Measurements from ENCODE around the gene NTRK3. TPM values are rescaled to one million over a fixed set of nuclear protein-coding genes. Genes with fewer than 3 reads are reported as not detected.

Gene NTRK3
- polyA plus RNA-seq, 1 donor from 2014 or later = 42.7 TPM

- H3K9ac ChIP-seq (ENCODE audit: low read length) = no peak overlapping the region
- H3K27me3 ChIP-seq (ENCODE audit: insufficient read depth, low read depth, low read length) = no peaks in the 10 kb centered on the region
- no peak overlapping the region for H3K4me2 ChIP-seq (ENCODE audit: low read length)
- no peaks in the 10 kb centered on the region for H3K9me2 ChIP-seq (ENCODE audit: insufficient read depth, low read length)
- H3F3A ChIP-seq (ENCODE audit: insufficient read depth, low read length, poor library complexity, severe bottlenecking) = no peaks in the 10 kb centered on the region
- H3K79me2 ChIP-seq (replicated peaks; ENCODE audit: insufficient read depth, low read length) = no peaks in the 10 kb centered on the region
- no peak overlapping the region for H2AFZ ChIP-seq (ENCODE audit: low read depth, low read length)
- TF ChIP-seq EZH2 (IDR thresholded peaks at IDR 0.05; ENCODE audit: borderline replicate concordance, insufficient read depth, low read length, poor library complexity, severe bottlenecking) = no peak
- TF ChIP-seq RAD21 (conservative IDR thresholded peaks at IDR 0.05) = no peak
- TF ChIP-seq MXI1 (conservative IDR thresholded peaks at IDR 0.05; ENCODE audit: poor library complexity, severe bottlenecking) = no peak
- TF ChIP-seq REST (IDR thresholded peaks at IDR 0.05; ENCODE audit: borderline replicate concordance) = no peak
- TF ChIP-seq TAF1 (IDR thresholded peaks at IDR 0.05; ENCODE audit: low read depth) = no peak
- no peak for TF ChIP-seq SMC3 (conservative IDR thresholded peaks at IDR 0.05; ENCODE audit: poor library complexity)
- no peak for TF ChIP-seq POLR2AphosphoS5 (IDR thresholded peaks at IDR 0.05)
- no peak for TF ChIP-seq EP300 (conservative IDR thresholded peaks at IDR 0.05; ENCODE audit: poor library complexity, severe bottlenecking)
- no peak for TF ChIP-seq CTCF (IDR thresholded peaks at IDR 0.05; ENCODE audit: poor library complexity, severe bottlenecking)
- no peak overlapping the region for H3K4me3 ChIP-seq (ENCODE audit: low read length)
- H4K20me1 ChIP-seq (ENCODE audit: insufficient read depth) = no peaks in the 10 kb centered on the region
- H3K36me3 ChIP-seq (ENCODE audit: insufficient read depth, low read length) = peaks cover 3% of the 10 kb centered on the region
- H3K9me3 ChIP-seq (ENCODE audit: low read length) = no peaks in the 10 kb centered on the region
- H3K27ac ChIP-seq (ENCODE audit: low read length) = no peak overlapping the region
These were observed 108.8 kb downstream of the NTRK3 start for GRCh38 chr15:88147760-88148159.

- no peak overlapping the region for H2AFZ ChIP-seq (ENCODE audit: low read depth, low read length)
- H3K4me2 ChIP-seq (ENCODE audit: low read length) = no peak overlapping the region
- H3K27me3 ChIP-seq (ENCODE audit: insufficient read depth, low read depth, low read length) = no peaks in the 10 kb centered on the region
These were observed 111.5 kb downstream of the NTRK3 start for GRCh38 chr15:88144921-88145653.

More at GRCh38 chr15:88144921-88145653, 111.5 kb downstream of the NTRK3 start:
- Histone ChIP-seq H3K9ac (ENCODE audit: low read length) (no peak overlapping the region), H3K27ac (ENCODE audit: low read length) (no peak overlapping the region), H3K36me3 (ENCODE audit: insufficient read depth, low read length) (peaks cover 3% of the 10 kb centered on the region), H3K9me2 (ENCODE audit: insufficient read depth, low read length) (no peaks in the 10 kb centered on the region), H3F3A (ENCODE audit: insufficient read depth, low read length, poor library complexity, severe bottlenecking) (no peaks in the 10 kb centered on the region), H4K20me1 (ENCODE audit: insufficient read depth) (no peaks in the 10 kb centered on the region), H3K4me3 (ENCODE audit: low read length) (no peak overlapping the region), H3K9me3 (ENCODE audit: low read length) (no peaks in the 10 kb centered on the region), H3K79me2 (replicated peaks; ENCODE audit: insufficient read depth, low read length) (no peaks in the 10 kb centered on the region)
- TF ChIP-seq EP300 (conservative IDR thresholded peaks at IDR 0.05; ENCODE audit: poor library complexity, severe bottlenecking) = no peak
- no peak for TF ChIP-seq RAD21 (conservative IDR thresholded peaks at IDR 0.05)
- TF ChIP-seq MXI1 (conservative IDR thresholded peaks at IDR 0.05; ENCODE audit: poor library complexity, severe bottlenecking) = no peak
- no peak for TF ChIP-seq SMC3 (conservative IDR thresholded peaks at IDR 0.05; ENCODE audit: poor library complexity)
- TF ChIP-seq CTCF (IDR thresholded peaks at IDR 0.05; ENCODE audit: poor library complexity, severe bottlenecking) = no peak
- TF ChIP-seq POLR2AphosphoS5 (IDR thresholded peaks at IDR 0.05) = no peak
- no peak for TF ChIP-seq REST (IDR thresholded peaks at IDR 0.05; ENCODE audit: borderline replicate concordance)
- no peak for TF ChIP-seq EZH2 (IDR thresholded peaks at IDR 0.05; ENCODE audit: borderline replicate concordance, insufficient read depth, low read length, poor library complexity, severe bottlenecking)
- no peak for TF ChIP-seq TAF1 (IDR thresholded peaks at IDR 0.05; ENCODE audit: low read depth)

Measured in neural cell (in vitro differentiated cells).